K562 (cell line): ENCODE data around the gene CISD3. TPM values are rescaled to one million over a fixed set of nuclear protein-coding genes. Genes with fewer than 3 reads are reported as not detected.
A peak's percentile ranks its signal among the peaks of the same experiment; 100 is the strongest.

Experiments
- CBFA2T2 ChIP-seq: fragments of 450-650 bp; conservative IDR thresholded peaks from 2 replicates; pipeline ENCODE4 v1.6.1; 2017; ENCODE audit warnings: mild to moderate bottlenecking
- GTF3C2 ChIP-seq: IDR thresholded peaks from 3 replicates; pipeline ENCODE4 v1.6.1; 2011; ENCODE audit warnings: borderline replicate concordance, mild to moderate bottlenecking, moderate library complexity; ENCODE audit not compliant: insufficient read length; ENCODE audit errors: extremely low read depth
- HNRNPLL ChIP-seq: fragments of 200-400 bp; formaldehyde crosslinking; IDR thresholded peaks from 2 replicates; pipeline ENCODE4 v1.6.1; 2017; ENCODE audit warnings: low read length, low read depth, mild to moderate bottlenecking; ENCODE audit not compliant: poor library complexity, severe bottlenecking
- HNRNPUL1 ChIP-seq: fragments of 200-400 bp; formaldehyde crosslinking; IDR thresholded peaks from 2 replicates; pipeline ENCODE4 v1.6.1; 2017; ENCODE audit warnings: low read length
- MYC ChIP-seq, 2 experiments: fragments of 250-450 bp in 1 of 2; sonication (Bioruptor Pico) in 1 of 2; IDR thresholded peaks; 2 replicates each; pipeline versions ENCODE4 v1.5.1 to v1.6.1; 2012 to 2021; ENCODE audit warnings: low read depth in 2 of 2, borderline replicate concordance in 1 of 2, improper control_type of control experiment in 1 of 2, low read length in 1 of 2, mild to moderate bottlenecking in 1 of 2, moderate library complexity in 1 of 2
- MYNN ChIP-seq, 2 experiments: sonication (generic); formaldehyde crosslinking in 1 of 2; IDR thresholded peaks; 2 replicates each; pipeline versions ENCODE4 v1.5.0 to v1.6.1; 2016 to 2020; ENCODE audit warnings: antibody characterized with exemption in 1 of 2, missing genetic modification reagents in 1 of 2
- NCOA4 ChIP-seq: fragments of 450-650 bp; IDR thresholded peaks from 2 replicates; pipeline ENCODE4 v1.6.1; 2018; ENCODE audit warnings: mild to moderate bottlenecking; ENCODE audit not compliant: partially characterized antibody
- SP1 ChIP-seq: sonication (generic); formaldehyde crosslinking; IDR thresholded peaks from 2 replicates; pipeline ENCODE4 v1.8.1; 2022; ENCODE audit warnings: mild to moderate bottlenecking, missing genetic modification reagents
- TAF1 ChIP-seq: IDR thresholded peaks from 2 replicates; pipeline ENCODE4 v1.6.1; 2011; ENCODE audit warnings: mild to moderate bottlenecking, low read length, moderate library complexity; ENCODE audit not compliant: insufficient read depth, control insufficient read depth, severe bottlenecking; ENCODE audit errors: extremely low read depth
- TFE3 ChIP-seq: fragments of 450-650 bp; formaldehyde crosslinking; IDR thresholded peaks from 2 replicates; pipeline ENCODE4 v1.4.0; 2020; ENCODE audit warnings: mild to moderate bottlenecking, mixed read lengths
- TRIM25 ChIP-seq: fragments of 450-650 bp; IDR thresholded peaks from 2 replicates; pipeline ENCODE4 v1.7.0; 2016; ENCODE audit warnings: borderline replicate concordance
- YY1 ChIP-seq, 3 experiments: IDR thresholded peaks; 2 replicates each; pipeline ENCODE4 v1.6.1; 2011; ENCODE audit warnings: low read length in 2 of 3, mild to moderate bottlenecking in 2 of 3, moderate library complexity in 2 of 3, borderline replicate concordance in 1 of 3, control low read depth in 1 of 3, low read depth in 1 of 3; ENCODE audit not compliant: insufficient read depth in 3 of 3, insufficient replicate concordance in 2 of 3, control insufficient read depth in 1 of 3, insufficient read length in 1 of 3; ENCODE audit errors: extremely low read depth in 1 of 3
- ZBTB43 ChIP-seq: sonication (generic); formaldehyde crosslinking; IDR thresholded peaks from 2 replicates; pipeline ENCODE4 v1.8.0; 2023; ENCODE audit warnings: mild to moderate bottlenecking, missing genetic modification reagents
- ZFP36 ChIP-seq: fragments of 150-350 bp; IDR thresholded peaks from 2 replicates; pipeline ENCODE4 v1.6.1; 2018; ENCODE audit warnings: low read length, low read depth; ENCODE audit not compliant: partially characterized antibody
- ZNF146 ChIP-seq: IDR thresholded peaks from one replicate; pipeline ENCODE4 v1.6.1; 2018; ENCODE audit warnings: missing compliant biosample characterization; ENCODE audit not compliant: unreplicated experiment
- ZNF24 ChIP-seq: fragments of 450-650 bp; IDR thresholded peaks from 2 replicates; pipeline ENCODE4 v1.6.1; 2016
- ZNF507 ChIP-seq: conservative IDR thresholded peaks from 2 replicates; pipeline ENCODE4 v1.6.1; 2017; ENCODE audit warnings: missing genetic modification characterization, missing compliant biosample characterization
- ZNF766 ChIP-seq: fragments of 200-800 bp; sonication (Bioruptor generic); conservative IDR thresholded peaks from 2 replicates; pipeline ENCODE4 v1.6.1; 2016; ENCODE audit warnings: missing genetic modification characterization, missing compliant biosample characterization
- polyA plus RNA-seq, 8 experiments: library from polyadenylated mRNA; depleted of rRNA in 4 of 8; stranded (reverse) in 5 of 8; unstranded in 3 of 8; fragments of >200 nt; fragmentation: Nextera tagmentation in 2 of 8; fragmentation: Illumina TruSeq in 1 of 8; extraction: Ambion mirVana in 2 of 8; extraction: Trizol in 1 of 8; gene quantifications; 2 replicates each; pipeline versions ENCODE4 v1.2.1 to v1.2.3, GENCODE V29; 2011 to 2014; ENCODE audit warnings: inconsistent platforms in 1 of 8, missing spikeins in 1 of 8
- total RNA-seq, 7 experiments: library from RNA; depleted of rRNA in 6 of 7; stranded (reverse); fragments of >200 nt in 6 of 7; fragmentation: Illumina TruSeq in 2 of 7; extraction: Trizol in 2 of 7; gene quantifications; 2 replicates each; pipeline versions ENCODE4 v1.2.1 to v1.2.3, GENCODE V29; 2011 to 2021; ENCODE audit warnings: low replicate concordance in 1 of 7

CISD3 gene
- total and polyA plus RNA-seq, 9 of the 15 experiments (the other 6 are each of a cell fraction or from before 2014, with no cell fraction given) = 5.0 to 60.7 (median 15.7) TPM

GRCh38 chr17:38702916-38703741, 27.0 kb upstream of the CISD3 start (continued):
- TF ChIP-seq TFE3 (no peak), ZBTB43 (CRISPR knock-in tag) (no peak), HNRNPUL1 (no peak), TAF1 (no peak), ZNF24 (no peak), YY1 (IDR thresholded peaks at IDR 0.05; ENCODE audit: borderline replicate concordance in 1 of 3, control insufficient read depth in 1 of 3, extremely low read depth in 1 of 3, insufficient read depth in 3 of 3, insufficient read length in 1 of 3, insufficient replicate concordance in 2 of 3, low read depth in 1 of 3, low read length in 2 of 3) (no peak), MYC (IDR thresholded peaks at IDR 0.05; ENCODE audit: low read depth, low read length) (no peak), MYC (CRISPR knock-in tag; IDR thresholded peaks at IDR 0.05; ENCODE audit: borderline replicate concordance, low read depth) (no peak), ZFP36 (peak; percentile 35), ZNF507 (no peak), MYNN (IDR thresholded peaks at IDR 0.05) (no peak), MYNN (CRISPR knock-in tag; IDR thresholded peaks at IDR 0.05) (no peak), ZNF766 (CRISPR knock-in tag) (no peak), ZNF146 (CRISPR knock-in tag) (no peak), CBFA2T2 (no peak), GTF3C2 (peak; percentile 42), SP1 (CRISPR knock-in tag) (0 out of 2 replicates have a peak, but pooled peaks have one; percentile 72), TRIM25 (no peak), NCOA4 (no peak), HNRNPLL (no peak)
